ENCODE measurements around the gene TMEM123.

Gene TMEM123

DNA sequence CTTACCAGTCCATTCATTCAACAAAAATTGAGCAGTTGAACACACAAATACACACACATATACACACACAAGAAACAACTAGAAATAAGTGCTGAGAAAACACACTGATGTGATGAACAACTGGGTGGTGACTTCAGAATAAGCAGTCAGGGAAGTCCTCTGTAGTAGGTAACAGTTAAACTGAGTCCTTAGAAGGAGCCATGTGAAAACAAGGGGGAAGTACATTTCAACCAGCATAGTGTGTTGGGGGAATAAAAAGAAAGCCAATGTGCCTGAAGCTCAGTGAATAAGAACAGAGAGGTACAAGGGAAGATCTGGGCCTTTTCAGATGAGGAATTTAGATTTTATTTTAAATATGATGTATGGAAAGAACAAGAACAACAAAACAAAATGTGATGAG lies 6.8 kb upstream of the TMEM123 start:
- TF ChIP-seq, protein P1, sequence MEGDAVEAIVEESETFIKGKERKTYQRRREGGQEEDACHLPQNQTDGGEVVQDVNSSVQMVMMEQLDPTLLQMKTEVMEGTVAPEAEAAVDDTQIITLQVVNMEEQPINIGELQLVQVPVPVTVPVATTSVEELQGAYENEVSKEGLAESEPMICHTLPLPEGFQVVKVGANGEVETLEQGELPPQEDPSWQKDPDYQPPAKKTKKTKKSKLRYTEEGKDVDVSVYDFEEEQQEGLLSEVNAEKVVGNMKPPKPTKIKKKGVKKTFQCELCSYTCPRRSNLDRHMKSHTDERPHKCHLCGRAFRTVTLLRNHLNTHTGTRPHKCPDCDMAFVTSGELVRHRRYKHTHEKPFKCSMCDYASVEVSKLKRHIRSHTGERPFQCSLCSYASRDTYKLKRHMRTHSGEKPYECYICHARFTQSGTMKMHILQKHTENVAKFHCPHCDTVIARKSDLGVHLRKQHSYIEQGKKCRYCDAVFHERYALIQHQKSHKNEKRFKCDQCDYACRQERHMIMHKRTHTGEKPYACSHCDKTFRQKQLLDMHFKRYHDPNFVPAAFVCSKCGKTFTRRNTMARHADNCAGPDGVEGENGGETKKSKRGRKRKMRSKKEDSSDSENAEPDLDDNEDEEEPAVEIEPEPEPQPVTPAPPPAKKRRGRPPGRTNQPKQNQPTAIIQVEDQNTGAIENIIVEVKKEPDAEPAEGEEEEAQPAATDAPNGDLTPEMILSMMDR (IDR thresholded peaks at IDR 0.05; ENCODE audit: control insufficient read depth, extremely low read depth, insufficient read depth) = no peak
- H3K4me3 ChIP-seq (ENCODE audit: low read depth, low read length) = no peak overlapping the region
- DNase-seq (ENCODE audit: low read depth) = no peak

DNA sequence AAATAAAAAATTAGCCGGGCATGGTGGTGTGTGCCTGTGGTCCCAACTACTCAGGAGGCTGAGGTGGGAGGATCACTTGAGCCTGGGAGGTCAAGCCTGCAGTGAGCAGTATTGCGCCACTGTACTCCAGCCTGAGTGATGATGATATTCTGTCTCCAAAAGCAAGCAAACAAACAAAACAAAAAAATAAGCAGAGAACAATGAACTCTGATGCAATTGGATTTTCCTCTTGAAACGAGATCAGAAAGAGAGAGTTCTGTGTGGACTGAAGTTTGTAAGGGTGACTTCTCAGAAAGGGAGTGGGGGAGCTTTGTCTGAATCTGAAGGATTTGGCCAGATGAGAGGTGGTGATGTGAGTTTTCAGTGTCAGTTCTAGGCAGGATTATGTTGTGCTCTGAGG lies 6.0 kb upstream of the TMEM123 start:
- TF ChIP-seq, protein P1 (IDR thresholded peaks at IDR 0.05; ENCODE audit: control insufficient read depth, extremely low read depth, insufficient read depth) = no peak
- no peak for DNase-seq (ENCODE audit: low read depth)
- H3K4me3 ChIP-seq (ENCODE audit: low read depth, low read length) = no peak overlapping the region

DNA sequence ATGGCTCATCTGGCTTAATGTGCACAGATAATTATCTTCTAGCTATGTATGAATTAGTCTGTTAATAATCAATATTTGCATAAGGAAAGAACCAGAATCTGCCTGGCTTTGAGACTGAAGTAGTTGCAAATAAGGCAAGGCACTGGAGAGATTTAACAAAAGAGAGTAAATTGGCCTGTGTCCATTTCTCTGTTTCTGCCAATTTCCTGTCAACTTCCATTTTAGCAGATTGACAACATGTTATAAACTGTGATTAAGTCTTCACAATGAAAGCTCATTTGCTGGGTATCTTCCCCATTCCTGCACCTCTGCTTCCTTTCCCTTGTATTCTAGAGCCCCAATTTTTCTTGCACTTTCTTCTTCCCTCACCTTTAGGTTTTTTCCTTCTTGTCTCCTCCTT lies 5.3 kb upstream of the TMEM123 start:
- no peak overlapping the region for H3K4me3 ChIP-seq (ENCODE audit: low read depth, low read length)
- TF ChIP-seq, protein P1 (IDR thresholded peaks at IDR 0.05; ENCODE audit: control insufficient read depth, extremely low read depth, insufficient read depth) = no peak
- DNase-seq (ENCODE audit: low read depth) = no peak

DNA sequence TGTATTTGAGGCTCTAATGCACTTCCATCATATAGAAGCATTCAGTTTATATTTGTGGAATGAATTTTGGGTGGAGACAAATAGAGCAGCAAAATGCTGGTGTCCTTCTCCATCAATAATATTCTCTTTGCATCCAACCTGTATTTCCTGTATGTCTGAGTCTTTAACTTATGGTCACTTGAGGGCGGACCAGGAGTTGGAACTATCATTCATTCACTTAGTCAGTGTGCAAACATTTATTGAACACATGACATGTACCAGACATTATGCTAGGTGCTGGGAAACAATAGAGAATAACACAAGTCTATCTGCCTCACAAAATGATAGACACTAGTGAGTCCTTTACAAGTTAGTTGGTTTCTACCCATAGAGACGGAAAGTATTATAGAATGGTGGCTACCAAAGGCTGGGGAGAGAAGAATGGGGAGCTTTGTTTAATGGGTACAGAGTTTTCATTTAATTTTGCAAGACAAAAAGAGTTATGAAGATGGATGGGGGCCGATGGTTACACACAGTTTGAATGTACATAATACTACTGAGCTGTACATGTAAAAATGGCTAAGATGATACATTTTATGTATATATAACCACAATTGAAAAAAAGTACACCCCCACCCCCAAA lies 4.6 kb upstream of the TMEM123 start:
- TF ChIP-seq, protein P1 (IDR thresholded peaks at IDR 0.05; ENCODE audit: control insufficient read depth, extremely low read depth, insufficient read depth) = no peak

DNA sequence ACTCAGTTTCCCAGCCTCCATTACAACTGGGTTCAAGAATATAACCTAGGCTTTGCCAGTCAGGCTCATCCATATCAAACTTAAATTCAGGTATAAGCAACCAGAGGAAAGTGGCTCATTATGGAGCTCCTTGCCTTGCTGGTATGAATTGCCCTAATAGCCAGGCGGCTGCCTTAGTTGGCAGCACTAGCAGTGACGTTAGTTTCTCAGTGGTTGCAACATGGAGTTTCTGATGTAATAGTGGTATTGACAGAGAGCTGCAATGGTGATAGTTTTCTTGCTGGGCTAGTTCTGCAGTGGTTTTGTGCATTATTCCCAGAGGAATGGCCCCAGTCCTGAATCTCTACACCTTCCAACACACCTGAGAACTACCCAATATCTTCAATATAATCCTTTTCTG lies 3.8 kb upstream of the TMEM123 start:
- TF ChIP-seq, protein P1 (IDR thresholded peaks at IDR 0.05; ENCODE audit: control insufficient read depth, extremely low read depth, insufficient read depth) = no peak
- no peak overlapping the region for H3K4me3 ChIP-seq (ENCODE audit: low read depth, low read length)
- no peak for DNase-seq (ENCODE audit: low read depth)

More for the DNA sequence above, 4.6 kb upstream of the TMEM123 start:
- DNase-seq (ENCODE audit: low read depth) = no peak
- no peak overlapping the region for H3K4me3 ChIP-seq (ENCODE audit: low read depth, low read length)

DNA sequence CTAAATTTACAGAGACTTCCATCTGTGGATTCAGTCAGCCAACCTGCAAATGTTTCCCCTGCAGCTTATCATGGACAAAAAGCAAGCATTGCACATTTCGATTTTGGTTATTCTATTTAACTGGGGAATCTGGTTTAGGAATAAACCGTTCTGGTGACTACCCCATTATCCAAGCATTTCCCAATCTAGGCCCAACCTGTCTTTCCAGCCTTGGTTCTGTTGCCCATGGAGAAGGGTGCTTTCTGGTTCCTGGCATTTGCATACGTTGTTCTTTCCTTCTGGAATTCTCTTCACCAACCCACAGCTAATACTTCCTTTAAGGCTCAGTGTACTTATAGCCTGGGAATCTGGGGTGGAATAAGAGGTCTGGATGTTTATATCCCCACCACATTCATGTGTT lies 1.4 kb upstream of the TMEM123 start:
- TF ChIP-seq, protein P1 (IDR thresholded peaks at IDR 0.05; ENCODE audit: control insufficient read depth, extremely low read depth, insufficient read depth) = no peak
- no peak for DNase-seq (ENCODE audit: low read depth)
- peak overlapping the region; percentile 81 for H3K4me3 ChIP-seq (ENCODE audit: low read depth, low read length)

DNA sequence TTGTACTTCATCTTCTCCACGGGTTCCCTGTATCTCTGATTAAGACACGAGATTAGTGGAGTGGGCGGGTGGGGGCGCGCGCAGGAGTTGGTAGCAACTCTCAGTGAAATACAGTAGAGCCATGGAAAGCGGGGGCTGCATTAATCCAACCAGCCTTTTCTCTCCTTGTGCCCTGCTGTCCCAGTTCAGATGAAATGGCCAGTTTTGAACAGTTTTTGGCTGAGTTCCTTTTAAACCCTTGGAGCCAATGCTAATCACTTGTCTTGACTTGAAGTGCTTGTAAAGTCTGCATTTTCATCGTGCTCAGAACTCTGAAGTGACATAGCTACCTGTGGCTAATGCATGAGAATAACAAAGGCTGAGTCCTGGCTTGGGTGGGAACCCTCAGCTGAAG lies 734 bp upstream of the TMEM123 start:
- TF ChIP-seq, protein P1 (IDR thresholded peaks at IDR 0.05; ENCODE audit: control insufficient read depth, extremely low read depth, insufficient read depth) = 0 out of 2 replicates have a peak, but pooled peaks have one; percentile 14
- peak overlapping the region; percentile 81 for H3K4me3 ChIP-seq (ENCODE audit: low read depth, low read length)
- no peak for DNase-seq (ENCODE audit: low read depth)

Measured in LNCaP clone FGC (cell line).